Stimulated activated naive B cell treated with anti-CD40 and anti-IgM and Interleukin-4, amounts not matched to agents 10 μg/mL and 1 μg/mL and 100 μg/mL, for 72 hours (primary cell): ENCODE results near the gene MRPL55.

Experiments used
- ATAC-seq, 2 donors: fragments of 150-1000 bp; cut with Tn5 transposase; replicated peaks; 2 replicates each; pipeline ENCODE4 v1.10.0; 2021; ENCODE audit warnings: moderate library complexity in 1 of 2
- DNase-seq: peaks from one replicate; pipeline ENCODE4 v3.0.0; 2021
- H3K27ac Mint-ChIP-seq: one replicate; pipeline ENCODE4 v1.8.0; 2022; ENCODE audit warnings: mild to moderate bottlenecking, mixed read lengths
- H3K27me3 Mint-ChIP-seq, 2 donors: one replicate each; pipeline ENCODE4 v1.8.0; 2022; ENCODE audit warnings: mixed read lengths in 2 of 2
- H3K36me3 Mint-ChIP-seq, 2 donors: one replicate each; pipeline ENCODE4 v1.8.0; 2022; ENCODE audit warnings: mixed read lengths in 2 of 2, mild to moderate bottlenecking in 1 of 2
- H3K4me1 Mint-ChIP-seq, 2 donors: one replicate each; pipeline ENCODE4 v1.8.0; 2022; ENCODE audit warnings: mixed read lengths in 2 of 2, mild to moderate bottlenecking in 1 of 2
- H3K4me3 Mint-ChIP-seq, 2 donors: one replicate each; pipeline ENCODE4 v1.8.0; 2022; ENCODE audit warnings: mild to moderate bottlenecking in 2 of 2, mixed read lengths in 2 of 2, moderate library complexity in 1 of 2
- H3K9me3 Mint-ChIP-seq, 2 donors: one replicate each; pipeline ENCODE4 v1.8.0; 2022; ENCODE audit warnings: mixed read lengths in 2 of 2, mild to moderate bottlenecking in 1 of 2

Gene MRPL55

DNA sequence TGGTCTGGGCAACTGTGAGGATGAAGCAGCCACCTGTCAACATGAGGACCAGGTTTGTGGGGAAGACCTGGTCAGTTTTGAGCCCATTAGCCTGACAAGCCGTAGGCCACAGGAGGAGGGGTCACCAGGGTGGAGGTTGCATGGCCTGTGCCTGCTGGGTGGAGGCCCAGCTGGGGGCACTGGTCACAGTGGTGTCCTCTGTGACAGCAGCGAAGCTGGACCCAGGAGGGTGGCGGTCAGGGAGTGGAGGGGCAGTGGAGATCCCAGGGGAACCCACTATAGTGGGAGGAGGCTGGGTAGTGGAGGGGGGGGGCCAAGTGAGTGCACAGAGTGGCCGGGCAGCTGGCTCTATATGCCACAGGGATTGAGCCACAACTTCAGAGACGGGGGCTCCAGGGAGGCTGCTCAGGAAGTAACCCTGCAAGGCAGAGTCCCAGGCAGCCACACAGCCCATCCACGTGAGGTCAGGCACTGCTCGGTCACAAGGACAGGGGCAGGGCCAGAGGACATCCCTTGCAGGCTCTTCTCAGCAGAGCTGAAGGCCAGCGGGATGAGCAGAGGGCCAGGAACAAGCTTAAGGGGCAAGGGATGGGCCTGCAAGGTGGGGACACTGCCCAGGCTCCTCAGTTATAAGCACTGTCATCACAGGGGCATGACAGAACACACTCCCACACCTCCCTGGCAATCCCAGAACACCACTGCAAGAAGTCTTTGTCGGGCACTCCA lies 3.7 kb downstream of the MRPL55 start:
- peaks cover 36 to 74% of the 10 kb centered on the region in 2 donors for H3K4me1 Mint-ChIP-seq
- no peak for ATAC-seq
- H3K9me3 Mint-ChIP-seq: no peaks in the 10 kb centered on the region
- H3K27ac Mint-ChIP-seq: no peak overlapping the region
- no peak for DNase-seq
- no peak overlapping the region for H3K4me3 Mint-ChIP-seq
- H3K27me3 Mint-ChIP-seq: no peaks in the 10 kb centered on the region
- peaks cover 17 to 31% of the 10 kb centered on the region in 2 donors for H3K36me3 Mint-ChIP-seq

DNA sequence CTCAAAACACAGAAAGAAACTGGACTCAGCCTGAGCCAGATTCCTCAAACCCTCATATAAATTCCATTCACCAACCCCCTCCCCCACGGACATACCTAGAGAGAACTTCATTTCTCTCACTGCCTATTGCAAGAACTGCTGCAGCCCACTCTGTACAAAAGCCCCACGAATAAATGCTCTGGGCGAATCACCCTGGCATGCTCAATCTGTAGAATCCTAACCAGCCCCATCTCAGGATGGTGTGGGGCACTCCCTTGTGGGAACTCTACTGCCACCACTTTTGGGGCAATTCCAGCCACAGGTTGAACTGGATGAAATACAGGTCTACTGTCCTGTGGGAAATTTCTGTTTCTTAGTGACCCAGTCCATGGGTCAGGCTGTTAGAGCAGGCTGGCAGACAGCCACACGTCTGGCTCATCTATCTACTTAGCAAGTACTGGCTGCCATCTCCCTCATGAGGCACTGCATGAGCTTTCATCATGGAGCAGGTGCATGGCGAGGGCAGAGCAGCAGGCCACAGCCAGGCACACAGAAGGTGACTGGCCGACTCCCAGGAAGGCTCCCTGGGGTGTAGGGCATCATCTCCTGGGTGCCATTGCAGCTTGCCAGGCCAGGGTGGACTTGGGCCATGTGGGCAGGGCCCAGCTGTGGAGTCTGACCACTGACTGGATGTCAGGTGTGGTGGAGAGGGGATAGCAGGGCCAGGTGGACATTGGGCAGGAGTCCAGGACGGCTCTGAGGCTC lies 4.4 kb downstream of the MRPL55 start:
- Mint-ChIP-seq H3K4me3 (peak overlapping the region; percentile 95 to 98), H3K9me3 (no peaks in the 10 kb centered on the region), H3K27ac (peak overlapping the region; percentile 97), H3K27me3 (no peaks in the 10 kb centered on the region), H3K4me1 (peaks cover 30 to 72% of the 10 kb centered on the region in 2 donors), H3K36me3 (peaks cover 23 to 35% of the 10 kb centered on the region in 2 donors)
- ATAC-seq: no peak
- DNase-seq: no peak

DNA sequence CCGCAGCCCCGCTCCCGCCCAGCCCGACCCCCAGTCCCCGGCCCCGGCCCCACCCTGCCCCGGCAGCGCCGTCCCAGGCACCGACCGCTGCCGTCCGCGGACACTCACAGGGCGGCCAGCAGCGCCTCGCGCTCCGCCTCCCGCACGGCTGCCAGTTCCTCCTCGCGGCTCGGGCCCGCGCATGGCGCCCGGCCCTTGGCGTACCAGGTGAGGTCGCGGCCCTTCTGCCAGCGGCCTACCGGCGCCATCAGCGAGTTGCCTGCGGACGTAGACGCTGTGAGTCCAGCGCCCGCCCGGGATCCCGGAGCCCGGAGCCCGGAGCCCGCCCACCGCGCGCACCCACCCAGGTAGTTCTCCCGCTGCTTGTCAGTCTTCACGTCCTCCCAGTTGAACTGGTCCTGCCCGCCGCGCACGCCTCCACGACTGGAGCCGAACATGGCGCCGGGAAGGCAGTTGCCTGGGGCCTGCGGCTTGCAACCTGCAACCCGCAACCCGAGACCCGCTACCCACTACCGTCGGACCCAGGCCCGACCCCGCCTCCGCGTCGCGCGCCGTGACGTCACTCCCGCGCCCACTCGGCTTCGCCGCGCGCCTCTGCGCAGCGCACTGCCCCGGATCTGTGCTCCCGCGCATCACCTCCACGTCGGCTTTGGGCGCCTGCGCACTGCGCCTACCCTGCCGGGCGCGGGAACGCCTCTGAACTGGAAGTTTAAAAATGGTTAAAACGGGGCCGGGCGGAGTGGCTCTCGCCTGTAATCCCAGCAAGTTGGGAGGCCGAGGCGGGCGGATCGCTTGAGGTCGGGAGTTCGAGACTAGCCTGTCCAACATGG lies 6.1 kb downstream of the MRPL55 start, which contains the start of gene C1orf35:
Gene C1orf35 (minus strand): TSS at position 535 of the 830 bp plus-strand sequence. CDS start 98 bp downstream, at position 437.
- ATAC-seq (peak; percentile 88 to 89), DNase-seq (peak; percentile 90)
- no peaks in the 10 kb centered on the region for H3K9me3 Mint-ChIP-seq
- H3K36me3 Mint-ChIP-seq: peaks cover 33 to 48% of the 10 kb centered on the region in 2 donors
- H3K27me3 Mint-ChIP-seq: no peaks in the 10 kb centered on the region
- peak within 1 kb of the TSS; percentile 95 to 98 for H3K4me3 Mint-ChIP-seq
- peaks cover 33 to 66% of the 10 kb centered on the region in 2 donors for H3K4me1 Mint-ChIP-seq
- peak within 1 kb of the TSS; percentile 97 for H3K27ac Mint-ChIP-seq

DNA sequence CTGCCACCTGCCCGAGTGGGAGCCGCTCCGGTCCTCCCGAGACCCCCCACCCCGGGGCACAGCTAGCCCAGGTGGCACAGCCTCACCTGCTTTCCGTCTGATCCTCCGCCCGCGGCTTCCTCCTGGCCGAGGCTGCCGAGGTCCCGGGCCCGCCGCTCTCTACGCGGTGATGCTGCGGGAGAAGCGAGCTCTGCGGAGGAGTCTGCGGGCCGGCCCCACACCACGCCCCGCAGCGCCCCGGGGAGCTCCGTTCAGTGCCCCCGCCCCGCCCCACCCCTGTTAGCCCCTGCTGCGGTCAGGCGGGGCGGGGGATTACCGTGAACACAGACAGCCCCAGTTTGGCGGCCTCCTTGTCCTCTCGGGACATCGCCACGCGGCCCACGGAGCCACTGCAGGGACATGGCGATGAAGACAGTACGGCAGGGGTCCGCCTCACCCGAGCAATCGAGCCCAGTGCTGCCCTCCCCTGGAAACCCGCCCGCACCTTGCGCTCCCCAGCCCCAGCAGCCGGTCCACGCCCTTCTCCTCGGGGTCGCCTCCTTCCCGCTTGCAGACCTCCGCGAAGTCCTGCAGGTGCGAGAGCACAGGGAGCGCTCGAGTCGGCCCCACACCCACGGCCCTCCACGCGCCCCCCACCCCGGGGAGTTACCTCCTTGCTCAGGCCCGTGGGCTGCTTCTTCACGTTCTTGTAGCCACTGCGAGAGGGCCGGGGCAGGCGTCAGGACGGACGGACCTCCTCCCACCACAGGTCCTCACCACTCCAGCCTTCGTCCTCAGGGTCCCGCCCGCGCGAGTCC lies 6.9 kb downstream of the MRPL55 start:
- Mint-ChIP-seq H3K27ac (peak overlapping the region; percentile 83), H3K9me3 (no peaks in the 10 kb centered on the region), H3K27me3 (no peaks in the 10 kb centered on the region), H3K4me3 (peak overlapping the region; percentile 95 to 98), H3K36me3 (peaks cover 40 to 56% of the 10 kb centered on the region in 2 donors), H3K4me1 (peaks cover 27 to 64% of the 10 kb centered on the region in 2 donors)
- DNase-seq: no peak
- peak; percentile 47 for ATAC-seq

DNA sequence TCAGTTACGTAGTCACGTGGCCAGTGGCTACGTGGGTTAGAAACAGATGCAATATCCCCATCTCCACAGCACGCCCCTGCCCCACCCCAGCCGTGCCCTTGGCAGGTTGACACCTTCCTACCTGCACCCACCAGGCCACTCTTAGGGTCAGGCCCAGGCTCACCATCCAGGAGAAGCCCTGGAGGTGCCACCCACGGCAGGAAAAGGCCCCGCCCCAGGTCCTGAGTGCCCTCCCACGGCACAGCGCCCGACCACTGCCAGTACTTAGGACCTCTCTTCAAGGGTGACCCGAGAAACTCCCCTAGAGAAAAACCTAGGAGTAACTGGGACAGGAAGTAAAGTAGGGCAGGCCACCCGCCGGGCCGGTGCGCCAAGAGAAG lies 7.5 kb downstream of the MRPL55 start:
- no peak for ATAC-seq
- peaks cover 27 to 65% of the 10 kb centered on the region in 2 donors for H3K4me1 Mint-ChIP-seq
- H3K27ac Mint-ChIP-seq: peak overlapping the region; percentile 94
- peak overlapping the region; percentile 60 to 98 for H3K4me3 Mint-ChIP-seq
- no peaks in the 10 kb centered on the region for H3K27me3 Mint-ChIP-seq
- H3K36me3 Mint-ChIP-seq: peaks cover 37 to 52% of the 10 kb centered on the region in 2 donors
- DNase-seq: no peak
- H3K9me3 Mint-ChIP-seq: no peaks in the 10 kb centered on the region

DNA sequence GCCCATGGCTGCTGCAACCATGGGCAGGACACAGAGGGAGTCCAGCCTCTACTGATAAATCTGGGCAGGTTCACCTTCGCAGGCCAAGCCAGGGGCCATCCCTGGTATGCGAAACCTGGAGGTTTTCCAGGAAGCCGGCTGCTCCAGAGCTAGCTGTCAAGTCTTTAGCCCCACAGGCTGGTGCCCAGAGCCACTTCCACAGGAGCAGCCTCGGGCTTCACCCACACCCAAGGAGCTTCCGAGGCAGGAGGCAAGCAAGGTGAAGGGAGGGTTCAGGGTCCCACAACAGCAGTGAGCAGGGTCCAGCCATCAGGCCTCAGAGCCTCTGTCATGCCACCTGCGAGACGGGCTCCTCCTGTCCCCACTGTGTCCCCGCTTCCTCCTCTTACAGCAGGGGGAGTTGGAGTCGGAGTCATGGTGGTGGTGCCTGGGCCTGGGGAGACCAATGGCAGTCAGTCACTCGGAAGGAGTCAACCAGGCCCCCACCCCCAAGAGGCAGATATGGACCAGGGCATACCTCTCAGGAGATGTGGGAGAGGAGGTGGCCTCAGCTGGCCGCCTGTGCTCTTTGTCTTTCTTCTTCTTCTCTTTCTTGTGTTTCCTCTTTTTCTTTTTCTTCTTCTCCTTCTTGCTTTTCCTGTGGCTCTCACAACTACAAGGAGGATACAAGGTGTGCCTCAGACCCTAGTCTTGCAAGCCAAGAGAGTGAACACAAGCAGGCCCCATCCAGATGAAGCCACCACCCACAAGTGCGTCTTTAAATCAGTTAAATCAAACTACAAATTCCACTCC lies 8.1 kb downstream of the MRPL55 start:
- peaks cover 33 to 54% of the 10 kb centered on the region in 2 donors for H3K36me3 Mint-ChIP-seq
- no peaks in the 10 kb centered on the region for H3K27me3 Mint-ChIP-seq
- H3K9me3 Mint-ChIP-seq: no peaks in the 10 kb centered on the region
- H3K4me3 Mint-ChIP-seq: peak overlapping the region; percentile 60 to 98
- ATAC-seq: no peak
- peak overlapping the region; percentile 94 for H3K27ac Mint-ChIP-seq
- H3K4me1 Mint-ChIP-seq: peaks cover 25 to 68% of the 10 kb centered on the region in 2 donors
- no peak for DNase-seq

DNA sequence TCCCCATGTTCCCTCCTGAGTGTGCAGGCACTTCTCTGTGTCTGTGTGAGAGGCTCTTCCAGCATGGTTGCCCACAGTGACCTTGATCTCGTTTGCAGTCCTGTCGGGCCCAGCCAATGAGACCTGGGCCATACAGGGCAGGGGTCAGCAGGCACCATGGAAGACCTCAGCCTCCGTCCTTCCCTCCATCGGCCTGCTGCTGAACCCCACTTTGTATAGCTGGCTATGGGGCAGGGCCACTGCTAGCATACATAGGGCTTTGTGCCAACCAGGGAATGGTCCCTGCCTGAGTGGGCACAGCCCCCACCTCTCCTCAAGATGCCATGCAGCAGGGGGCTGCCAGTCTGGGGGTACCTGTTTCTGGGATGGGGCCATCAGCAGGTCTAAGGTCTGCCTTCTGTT lies 9.8 kb downstream of the MRPL55 start:
- Mint-ChIP-seq H3K4me1 (peaks cover 33 to 71% of the 10 kb centered on the region in 2 donors), H3K27me3 (no peaks in the 10 kb centered on the region), H3K4me3 (no peak overlapping the region), H3K9me3 (peaks cover 9 to 11% of the 10 kb centered on the region in 2 donors), H3K36me3 (peaks cover 43 to 61% of the 10 kb centered on the region in 2 donors), H3K27ac (peak overlapping the region; percentile 81)
- ATAC-seq: no peak
- DNase-seq: no peak

DNA sequence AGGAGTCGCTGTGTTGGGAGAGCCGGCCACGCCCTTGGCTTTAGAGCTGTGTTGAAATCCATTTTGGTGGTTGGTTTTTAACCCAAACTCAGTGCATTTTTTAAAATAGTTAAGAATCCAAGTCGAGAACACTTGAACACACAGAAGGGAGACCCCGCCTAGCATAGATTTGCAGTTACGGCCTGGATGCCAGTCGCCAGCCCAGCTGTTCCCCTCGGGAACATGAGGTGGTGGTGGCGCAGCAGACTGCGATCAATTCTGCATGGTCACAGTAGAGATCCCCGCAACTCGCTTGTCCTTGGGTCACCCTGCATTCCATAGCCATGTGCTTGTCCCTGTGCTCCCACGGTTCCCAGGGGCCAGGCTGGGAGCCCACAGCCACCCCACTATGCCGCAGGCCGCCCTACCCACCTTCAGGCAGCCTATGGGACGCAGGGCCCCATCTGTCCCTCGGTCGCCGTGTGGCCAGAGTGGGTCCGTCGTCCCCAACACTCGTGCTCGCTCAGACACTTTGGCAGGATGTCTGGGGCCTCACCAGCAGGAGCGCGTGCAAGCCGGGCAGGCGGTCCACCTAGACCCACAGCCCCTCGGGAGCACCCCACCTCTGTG lies 10.7 kb downstream of the MRPL55 start:
- Mint-ChIP-seq H3K4me1 (peaks cover 28 to 63% of the 10 kb centered on the region in 2 donors), H3K9me3 (peaks cover 10 to 12% of the 10 kb centered on the region in 2 donors), H3K27me3 (no peaks in the 10 kb centered on the region), H3K4me3 (no peak overlapping the region), H3K27ac (no peak overlapping the region), H3K36me3 (peaks cover 48 to 65% of the 10 kb centered on the region in 2 donors)
- ATAC-seq (no peak), DNase-seq (no peak)

DNA sequence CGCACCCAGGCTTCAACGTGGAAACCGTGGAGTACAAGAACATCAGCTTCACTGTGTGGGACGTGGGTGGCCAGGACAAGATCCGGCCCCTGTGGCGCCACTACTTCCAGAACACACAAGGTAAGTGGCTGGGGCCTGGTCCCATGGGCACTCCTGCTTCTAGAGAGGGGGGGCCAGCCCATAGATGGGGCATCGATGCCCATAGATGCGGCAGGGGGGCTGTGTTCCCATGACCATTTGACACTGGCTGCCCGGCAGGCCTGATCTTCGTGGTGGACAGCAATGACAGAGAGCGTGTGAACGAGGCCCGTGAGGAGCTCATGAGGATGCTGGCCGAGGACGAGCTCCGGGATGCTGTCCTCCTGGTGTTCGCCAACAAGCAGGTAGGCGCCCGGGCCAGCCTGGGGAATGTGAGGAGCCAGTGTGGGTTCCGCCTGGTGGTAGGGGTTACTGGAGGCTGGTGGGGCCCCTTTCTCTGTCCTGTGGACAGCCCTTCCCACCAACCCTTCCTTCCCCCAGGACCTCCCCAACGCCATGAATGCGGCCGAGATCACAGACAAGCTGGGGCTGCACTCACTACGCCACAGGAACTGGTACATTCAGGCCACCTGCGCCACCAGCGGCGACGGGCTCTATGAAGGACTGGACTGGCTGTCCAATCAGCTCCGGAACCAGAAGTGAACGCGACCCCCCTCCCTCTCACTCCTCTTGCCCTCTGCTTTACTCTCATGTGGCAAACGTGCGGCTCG lies 11.6 kb downstream of the MRPL55 start:
- H3K27me3 Mint-ChIP-seq: no peaks in the 10 kb centered on the region
- DNase-seq (no peak), ATAC-seq (no peak)
- peaks cover 10 to 12% of the 10 kb centered on the region in 2 donors for H3K9me3 Mint-ChIP-seq
- peaks cover 25 to 62% of the 10 kb centered on the region in 2 donors for H3K4me1 Mint-ChIP-seq
- no peak overlapping the region for H3K4me3 Mint-ChIP-seq
- H3K36me3 Mint-ChIP-seq: peaks cover 52 to 64% of the 10 kb centered on the region in 2 donors
- peak overlapping the region; percentile 47 for H3K27ac Mint-ChIP-seq

DNA sequence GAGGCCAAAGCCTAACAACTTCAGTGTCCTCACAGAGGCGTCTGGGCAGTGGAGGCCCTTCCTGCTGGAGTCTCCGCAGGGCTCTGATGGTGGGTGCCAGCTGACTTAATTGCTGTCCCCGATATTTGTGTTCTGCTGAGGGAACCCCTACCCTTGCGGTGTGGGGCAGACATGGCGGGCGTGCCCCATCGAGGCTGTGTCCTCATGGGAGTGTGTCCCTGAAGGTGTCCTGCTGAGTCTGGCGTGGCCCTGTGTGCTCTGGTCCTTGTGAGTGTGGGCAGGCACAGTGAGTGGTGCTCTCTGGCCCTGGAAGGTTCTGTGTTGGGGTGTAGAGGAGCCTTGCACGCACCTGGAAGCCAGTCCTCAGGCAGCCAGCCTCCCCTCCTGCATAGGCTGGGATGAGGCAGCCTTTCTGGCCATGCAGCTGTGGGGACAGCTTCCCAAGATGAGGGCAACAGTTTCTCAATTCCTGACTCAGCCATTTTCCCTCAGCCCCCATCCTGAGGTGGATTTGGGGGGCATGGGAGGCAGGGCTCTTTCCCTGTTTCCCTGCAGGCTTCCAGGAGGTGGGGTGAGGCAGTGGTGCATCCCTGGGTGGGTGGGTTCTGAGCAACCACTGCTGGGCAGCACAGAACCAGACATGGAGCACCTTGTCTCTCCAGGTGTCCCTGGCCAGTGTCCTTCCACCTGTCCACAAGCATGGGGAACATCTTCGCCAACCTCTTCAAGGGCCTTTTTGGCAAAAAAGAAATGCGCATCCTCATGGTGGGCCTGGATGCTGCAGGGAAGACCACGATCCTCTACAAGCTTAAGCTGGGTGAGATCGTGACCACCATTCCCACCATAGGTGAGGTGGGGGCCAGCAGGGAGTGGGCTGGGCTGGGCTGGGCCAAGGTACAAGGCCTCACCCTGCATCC lies 12.4 kb downstream of the MRPL55 start:
- Mint-ChIP-seq H3K4me1 (peaks cover 23 to 64% of the 10 kb centered on the region in 2 donors), H3K27me3 (no peaks in the 10 kb centered on the region), H3K36me3 (peaks cover 58 to 72% of the 10 kb centered on the region in 2 donors), H3K4me3 (no peak overlapping the region), H3K9me3 (peaks cover 10 to 12% of the 10 kb centered on the region in 2 donors), H3K27ac (no peak overlapping the region)
- ATAC-seq: no peak
- DNase-seq: no peak

DNA sequence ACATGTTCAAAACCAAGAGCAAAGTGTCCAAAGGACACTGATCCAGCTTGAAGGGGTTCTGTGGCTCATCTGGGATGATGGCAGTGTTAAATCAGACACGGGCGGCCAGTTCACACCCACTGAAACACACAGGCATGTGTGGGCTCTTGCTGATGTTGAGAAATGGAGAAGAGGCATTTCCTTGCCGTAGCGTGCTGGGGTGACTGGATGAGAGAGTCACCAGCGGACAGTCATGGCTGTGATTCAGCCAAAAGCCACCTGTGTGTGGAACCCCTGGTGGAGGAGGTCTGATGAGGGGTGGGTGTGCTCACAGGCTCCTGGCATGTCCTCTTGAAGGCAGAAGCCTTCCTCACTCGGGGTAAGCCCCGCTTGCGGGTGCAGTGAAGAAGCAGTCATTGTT lies 13.2 kb downstream of the MRPL55 start:
- Mint-ChIP-seq H3K36me3 (peaks cover 59 to 71% of the 10 kb centered on the region in 2 donors), H3K27me3 (no peaks in the 10 kb centered on the region), H3K4me1 (peaks cover 24 to 64% of the 10 kb centered on the region in 2 donors), H3K27ac (peak overlapping the region; percentile 80), H3K4me3 (no peak overlapping the region), H3K9me3 (peaks cover 10 to 12% of the 10 kb centered on the region in 2 donors)
- no peak for ATAC-seq
- no peak for DNase-seq
